GM18499 (cell line): ENCODE results near the gene DUSP7.

Experiments used
- ATAC-seq: cut with Tn5 transposase; IDR thresholded peaks from one replicate; pipeline ENCODE4 v1.9.1; 2021; ENCODE audit warnings: moderate number of reproducible peaks; ENCODE audit not compliant: insufficient read depth, unreplicated experiment

DUSP7 gene

GRCh38 chr3:52032702-52033408 is 23.5 kb downstream of the DUSP7 start:
- no peak for ATAC-seq

GRCh38 chr3:52031896-52032295 is 24.5 kb downstream of the DUSP7 start:
- no peak for ATAC-seq

- ATAC-seq, result no peak
Observed at GRCh38 chr3:52030714-52031310, 25.6 kb downstream of the DUSP7 start.

- no peak for ATAC-seq
Observed at GRCh38 chr3:52029535-52029934, 26.8 kb downstream of the DUSP7 start.

DNA sequence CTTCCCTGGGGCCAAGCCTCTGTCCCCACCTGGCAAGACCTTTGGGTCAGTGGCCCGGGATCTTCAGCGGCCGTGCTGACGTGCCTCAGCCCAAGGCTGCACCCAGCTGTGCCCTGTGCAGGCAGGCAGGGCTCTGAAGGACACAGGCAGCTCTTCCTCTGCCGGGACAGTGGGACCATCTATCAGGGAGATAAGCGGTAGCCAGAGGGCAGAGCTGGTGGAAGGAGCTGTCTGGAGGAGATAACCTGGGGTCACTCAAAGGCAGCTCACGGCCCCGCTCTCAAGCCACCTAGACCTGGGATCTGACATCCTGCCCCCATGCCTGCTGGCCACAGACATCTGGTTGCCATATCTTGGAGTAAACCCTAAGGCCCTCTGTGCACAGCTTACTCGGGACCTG is 27.3 kb downstream of the DUSP7 start:
- ATAC-seq, result no peak

GRCh38 chr3:52028572-52028971 is 27.8 kb downstream of the DUSP7 start:
- ATAC-seq, result no peak

DNA sequence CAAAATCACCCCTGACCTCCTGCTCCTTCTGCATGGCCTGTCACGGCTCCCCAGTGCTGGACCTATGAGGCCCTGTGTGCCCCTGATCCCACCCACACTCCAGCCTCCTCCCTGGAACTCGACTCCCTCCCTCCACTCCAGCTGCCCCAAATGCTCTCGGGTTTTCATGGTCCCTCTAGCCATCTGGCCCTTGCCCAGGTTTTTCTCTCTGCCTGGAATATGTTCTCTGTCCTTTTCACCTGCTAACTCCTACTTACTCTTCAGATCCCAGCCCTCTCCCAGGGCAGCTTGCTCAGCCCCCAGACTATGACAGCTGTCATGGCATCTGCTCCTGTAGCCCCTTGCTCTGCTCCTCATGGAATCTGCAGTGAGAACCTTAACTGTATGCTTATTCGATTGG is 30.3 kb downstream of the DUSP7 start:
- no peak for ATAC-seq

GRCh38 chr3:52025453-52025852 is 30.9 kb downstream of the DUSP7 start:
- ATAC-seq, result no peak

DNA sequence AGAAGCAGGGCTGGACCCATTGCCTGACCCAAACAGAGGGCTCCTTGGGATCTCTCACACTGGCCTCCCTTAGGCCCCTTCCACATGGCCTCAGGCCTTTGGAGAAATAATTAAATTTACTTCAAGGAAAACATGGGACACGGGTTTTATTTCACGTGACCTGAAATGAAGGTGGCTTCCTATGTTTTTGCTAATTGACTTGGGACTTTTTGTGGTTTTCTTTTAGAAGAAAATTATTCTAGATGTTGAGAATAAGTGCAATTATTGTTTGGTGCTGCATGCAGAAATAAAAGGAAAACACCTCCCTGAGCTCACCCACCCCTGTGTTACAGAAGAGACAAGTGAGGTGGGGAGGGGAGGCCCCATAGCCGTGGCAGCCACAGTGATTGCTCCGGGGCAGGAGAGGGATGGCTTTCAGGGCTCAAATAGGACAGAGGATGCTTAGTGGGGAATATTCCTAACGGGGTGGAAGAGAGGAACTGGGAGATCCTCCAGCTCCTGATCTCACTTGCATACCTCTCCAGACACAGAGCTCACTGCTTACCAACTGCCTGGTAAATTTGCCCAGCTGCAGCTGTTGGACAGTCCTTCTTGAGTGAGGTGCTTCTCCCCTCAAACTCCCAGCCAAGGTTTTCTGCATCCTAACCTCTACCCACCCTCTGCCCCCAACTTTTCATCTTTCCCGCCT is 31.5 kb downstream of the DUSP7 start:
- no peak for ATAC-seq

- no peak for ATAC-seq
Observed at GRCh38 chr3:52023860-52024764, 32.3 kb downstream of the DUSP7 start.

DNA sequence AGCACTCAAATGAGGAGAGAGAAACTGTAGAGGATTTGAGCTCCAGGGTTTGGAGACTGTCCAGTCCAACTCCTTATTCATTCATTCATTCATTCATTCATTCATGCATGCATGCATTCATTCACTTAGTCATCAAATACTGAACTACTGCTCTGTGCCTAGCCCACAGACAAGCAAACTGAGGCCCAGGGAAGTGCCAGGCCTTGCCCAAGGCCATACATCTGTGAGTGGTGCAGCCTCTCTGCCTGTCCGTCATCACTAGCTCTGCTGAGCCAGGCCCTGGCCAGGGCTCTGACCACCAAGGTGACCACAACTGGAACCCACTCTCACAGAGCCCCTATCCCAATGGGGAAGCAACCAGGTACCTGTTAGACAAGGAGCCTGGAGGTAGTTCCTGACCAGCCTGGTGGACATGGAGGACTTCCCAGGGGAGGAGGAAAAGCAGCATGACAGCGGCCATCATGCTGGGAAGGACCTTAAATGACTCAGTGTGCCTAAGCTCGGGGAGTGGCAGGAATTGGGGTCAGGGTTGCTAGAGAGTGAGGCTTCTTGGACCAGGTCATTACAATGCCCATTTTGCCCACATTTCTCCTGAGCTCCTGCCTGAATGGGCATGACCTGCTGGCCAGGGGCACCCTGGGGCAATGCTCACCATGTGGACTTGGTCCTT is 33.1 kb downstream of the DUSP7 start:
- ATAC-seq, result no peak

DNA sequence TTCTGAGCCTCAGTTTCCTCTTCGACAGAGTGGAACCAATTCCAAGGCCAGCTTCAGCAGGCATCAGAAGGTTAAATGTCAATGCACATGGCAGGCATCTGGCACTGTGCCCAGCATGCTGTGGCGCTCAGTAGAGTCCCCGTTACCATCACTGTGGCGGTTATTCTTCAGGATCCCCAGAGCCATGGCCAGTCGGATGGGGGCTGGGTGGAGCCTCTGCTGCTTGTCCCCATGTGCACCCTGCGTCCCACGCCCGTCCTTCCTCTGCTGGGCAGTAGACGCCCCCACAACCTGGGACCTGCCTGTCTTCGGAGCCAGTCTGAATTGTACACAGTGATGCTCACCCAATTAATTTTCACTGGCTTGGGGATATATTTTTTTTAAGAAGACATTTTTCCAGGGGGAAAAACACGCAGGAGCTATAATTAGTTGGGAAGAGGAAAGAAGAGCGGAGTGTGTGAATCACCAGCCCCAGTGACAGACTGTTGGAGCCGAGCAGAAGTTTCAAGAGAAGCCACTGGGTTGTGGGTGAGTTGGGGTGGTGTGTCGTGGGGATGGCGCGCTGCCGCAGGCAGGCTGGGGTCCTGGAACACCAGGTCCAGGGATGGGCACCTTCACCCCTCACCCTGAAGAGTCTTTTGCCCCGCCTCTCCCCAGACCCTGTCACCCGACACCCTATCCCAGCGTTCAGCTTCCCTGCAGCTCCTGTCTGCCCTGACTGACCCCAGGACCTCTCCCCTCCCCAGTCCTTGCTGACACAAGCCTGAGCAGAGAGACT is 33.9 kb downstream of the DUSP7 start:
- no peak for ATAC-seq

- ATAC-seq, result no peak
Observed at GRCh38 chr3:52021489-52022268, 34.7 kb downstream of the DUSP7 start.

GRCh38 chr3:52020796-52021195 is 35.6 kb downstream of the DUSP7 start:
- ATAC-seq, result no peak

DNA sequence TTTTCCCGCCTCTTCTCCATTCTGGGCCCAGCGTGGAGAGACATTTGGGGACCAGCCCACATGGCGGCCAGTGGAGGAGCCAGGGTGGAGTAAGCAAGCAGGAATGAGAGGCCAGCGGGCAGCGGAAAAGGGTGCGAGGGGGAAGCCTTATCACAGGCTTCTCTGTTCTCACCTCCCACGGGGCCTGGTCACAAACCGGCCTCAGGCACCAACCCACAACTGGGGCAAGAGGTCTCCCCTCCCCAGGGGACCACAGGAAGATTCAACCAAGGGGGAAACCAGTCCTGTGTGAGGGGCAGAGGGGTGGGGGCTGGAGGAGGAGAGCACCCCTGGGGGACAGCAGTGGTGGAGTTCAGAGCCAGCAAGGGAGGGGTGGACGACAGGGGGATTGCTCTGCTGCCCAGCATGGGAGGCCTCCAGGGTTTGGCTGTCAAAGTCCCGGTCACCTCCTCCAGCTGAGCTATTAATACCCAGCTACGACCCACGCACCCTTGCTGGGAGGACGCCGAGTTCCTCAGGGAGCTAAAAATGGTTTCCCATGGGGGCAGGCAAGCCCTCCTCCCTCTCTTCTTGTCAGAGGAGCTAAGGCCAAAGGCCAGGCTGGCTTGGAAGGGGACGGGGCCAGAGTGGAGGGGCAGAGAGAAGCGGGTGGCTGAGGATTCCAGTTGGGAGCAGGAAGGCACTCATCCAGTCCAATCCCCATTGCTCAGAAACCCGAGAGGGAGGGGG is 36.9 kb downstream of the DUSP7 start:
- ATAC-seq, result no peak

DNA sequence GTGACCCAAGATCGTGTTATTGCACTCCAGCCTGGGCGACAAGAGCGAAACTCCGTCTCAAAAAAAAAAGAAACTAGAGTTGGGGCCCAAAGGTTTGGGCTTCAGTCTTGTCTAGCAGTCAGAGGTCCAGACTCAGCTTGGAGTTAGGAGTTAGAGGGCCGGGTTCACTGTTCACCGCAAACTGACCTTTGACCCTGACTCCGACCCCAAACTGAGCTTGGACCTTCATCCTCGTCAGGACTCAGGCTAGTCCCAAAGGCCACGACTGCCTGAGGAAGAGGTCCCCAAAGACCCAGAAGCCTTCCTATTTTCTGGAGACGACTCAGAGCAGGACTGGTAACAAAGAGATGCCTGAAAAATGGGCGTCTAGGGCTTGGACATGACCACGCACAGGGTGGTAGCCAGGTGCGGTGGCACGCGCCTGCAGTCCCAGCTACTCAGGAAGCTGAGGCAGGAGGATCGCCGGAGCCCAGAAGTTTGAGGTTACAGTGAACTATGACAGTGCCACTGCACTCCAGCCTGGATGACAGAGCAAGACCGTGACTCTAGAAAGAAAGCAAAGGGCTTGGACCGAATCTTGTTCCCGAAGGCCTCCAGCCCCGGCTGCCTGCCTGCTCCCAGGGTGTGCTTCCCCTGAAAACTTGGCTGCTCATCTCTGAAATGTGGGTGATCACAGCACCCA is 37.9 kb downstream of the DUSP7 start:
- ATAC-seq, result no peak

DNA sequence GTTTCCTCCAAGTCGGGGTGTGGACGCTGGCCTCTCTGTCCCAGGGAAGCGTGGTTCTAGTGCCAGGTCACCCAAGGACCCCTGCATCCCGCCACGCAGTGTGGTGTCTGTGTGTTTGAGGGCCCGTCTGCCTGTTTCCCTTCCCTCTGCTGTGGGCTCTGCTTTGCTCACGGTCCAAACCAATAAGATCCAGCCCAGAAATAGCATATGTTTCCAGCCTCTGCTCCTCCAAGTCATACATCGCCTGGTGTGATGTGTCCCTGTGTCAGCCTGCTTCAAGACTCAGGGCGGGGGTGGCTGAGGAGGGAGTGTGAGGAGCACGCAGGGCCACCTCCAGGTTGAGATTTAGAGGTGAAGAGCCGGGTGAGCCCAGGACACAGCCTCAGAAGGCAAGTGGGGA is 38.8 kb downstream of the DUSP7 start:
- ATAC-seq, result no peak
